Measurements from ENCODE around the gene ITGB3. TPM values are rescaled to one million over a fixed set of nuclear protein-coding genes. Genes with fewer than 3 reads are reported as not detected.
"Not testable (repeated sequence)": the region's sequence is repeated elsewhere in the genome, so short reads cannot be mapped to it uniquely, and the experiment has no call there.

Gene ITGB3
- total RNA-seq, 1 experiment from 2014 or later: not detected

DNA sequence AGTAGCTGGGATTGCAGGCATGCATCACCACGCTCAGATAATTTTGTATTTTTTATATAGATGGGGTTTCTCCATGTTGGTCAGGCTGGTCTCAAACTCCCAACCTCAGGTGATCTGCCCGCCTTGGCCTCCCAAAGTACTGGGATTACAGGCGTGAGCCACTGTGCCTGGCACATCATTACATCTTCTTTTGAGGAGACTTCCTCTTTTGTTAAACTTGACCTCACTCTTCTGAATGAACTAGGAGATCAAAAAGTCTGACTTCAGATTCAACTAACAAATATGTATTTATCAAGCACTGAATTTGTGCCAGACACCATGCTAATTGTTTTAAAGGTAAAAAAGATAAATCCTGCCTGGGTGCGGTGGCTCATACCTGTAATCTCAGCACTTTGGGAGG lies 36.8 kb upstream of the ITGB3 start:
- H3K27me3 ChIP-seq (ENCODE audit: insufficient read depth, low read length); ATAC-seq; H3K79me2 ChIP-seq (ENCODE audit: insufficient read depth, low read length); CTCF ChIA-PET; POLR2A ChIA-PET; H3K4me2 ChIP-seq (ENCODE audit: low read length); RAD21 ChIA-PET (ENCODE audit: low non-redundant PET in 1 of 2, low total read pairs in 2 of 2, uncharacterized antibody in 2 of 2, unreplicated experiment in 2 of 2); BruUV-seq (replicated peaks); DNase-seq (ENCODE audit: low read depth, low spot score); H3K4me1 ChIP-seq (ENCODE audit: control insufficient read depth in 1 of 2, insufficient read depth in 2 of 2, low read length in 2 of 2); intact Hi-C loops (cut with micrococcal nuclease); H3K9me3 ChIP-seq (ENCODE audit: control insufficient read depth in 1 of 2, insufficient read depth in 1 of 2, low read depth in 1 of 2, low read length in 2 of 2); H3K4me3 ChIP-seq (replicated peaks in 1 of 2; ENCODE audit: low read depth in 1 of 2, low read length in 2 of 2); H3K9ac ChIP-seq (ENCODE audit: low read length); H4K20me1 ChIP-seq (ENCODE audit: insufficient read depth); H3K36me3 ChIP-seq (ENCODE audit: control insufficient read depth in 1 of 2, insufficient read depth in 2 of 2, low read length in 2 of 2); H2AFZ ChIP-seq (ENCODE audit: low read depth, low read length, poor library complexity, severe bottlenecking); H3K9me2 ChIP-seq (ENCODE audit: insufficient read depth); H3K27ac ChIP-seq (ENCODE audit: low read depth, low read length): not testable (repeated sequence)

DNA sequence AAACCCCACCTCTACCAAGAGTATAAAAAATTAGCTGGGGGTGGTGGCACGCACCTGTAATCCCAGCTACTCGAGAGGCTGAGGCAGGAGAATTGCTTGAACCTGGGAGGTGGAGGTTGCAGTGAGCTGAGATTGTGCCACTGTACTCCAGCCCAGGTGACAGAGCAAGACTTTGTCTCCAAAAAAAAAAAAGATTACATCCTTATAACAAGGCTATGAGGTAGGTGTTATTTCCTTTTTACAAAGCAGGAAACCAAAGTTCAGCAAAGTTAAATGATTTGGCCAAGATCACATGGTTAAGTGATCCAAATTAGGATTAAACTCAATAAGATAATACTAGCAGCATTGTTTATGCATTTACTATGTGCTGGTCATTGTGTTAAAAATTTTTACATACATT lies 36.3 kb upstream of the ITGB3 start:
- RAD21 ChIA-PET (ENCODE audit: low non-redundant PET in 1 of 2, low total read pairs in 2 of 2, uncharacterized antibody in 2 of 2, unreplicated experiment in 2 of 2); POLR2A ChIA-PET; CTCF ChIA-PET; DNase-seq (ENCODE audit: low read depth, low spot score); H3K79me2 ChIP-seq (ENCODE audit: insufficient read depth, low read length); BruUV-seq (replicated peaks); H3K27ac ChIP-seq (ENCODE audit: low read depth, low read length); ATAC-seq; H3K4me1 ChIP-seq (ENCODE audit: control insufficient read depth in 1 of 2, insufficient read depth in 2 of 2, low read length in 2 of 2); H4K20me1 ChIP-seq (ENCODE audit: insufficient read depth); H2AFZ ChIP-seq (ENCODE audit: low read depth, low read length, poor library complexity, severe bottlenecking); H3K9me3 ChIP-seq (ENCODE audit: control insufficient read depth in 1 of 2, insufficient read depth in 1 of 2, low read depth in 1 of 2, low read length in 2 of 2); H3K36me3 ChIP-seq (ENCODE audit: control insufficient read depth in 1 of 2, insufficient read depth in 2 of 2, low read length in 2 of 2); H3K27me3 ChIP-seq (ENCODE audit: insufficient read depth, low read length); H3K9me2 ChIP-seq (ENCODE audit: insufficient read depth); H3K9ac ChIP-seq (ENCODE audit: low read length); H3K4me3 ChIP-seq (replicated peaks in 1 of 2; ENCODE audit: low read depth in 1 of 2, low read length in 2 of 2); H3K4me2 ChIP-seq (ENCODE audit: low read length); intact Hi-C loops (cut with micrococcal nuclease): not testable (repeated sequence)

DNA sequence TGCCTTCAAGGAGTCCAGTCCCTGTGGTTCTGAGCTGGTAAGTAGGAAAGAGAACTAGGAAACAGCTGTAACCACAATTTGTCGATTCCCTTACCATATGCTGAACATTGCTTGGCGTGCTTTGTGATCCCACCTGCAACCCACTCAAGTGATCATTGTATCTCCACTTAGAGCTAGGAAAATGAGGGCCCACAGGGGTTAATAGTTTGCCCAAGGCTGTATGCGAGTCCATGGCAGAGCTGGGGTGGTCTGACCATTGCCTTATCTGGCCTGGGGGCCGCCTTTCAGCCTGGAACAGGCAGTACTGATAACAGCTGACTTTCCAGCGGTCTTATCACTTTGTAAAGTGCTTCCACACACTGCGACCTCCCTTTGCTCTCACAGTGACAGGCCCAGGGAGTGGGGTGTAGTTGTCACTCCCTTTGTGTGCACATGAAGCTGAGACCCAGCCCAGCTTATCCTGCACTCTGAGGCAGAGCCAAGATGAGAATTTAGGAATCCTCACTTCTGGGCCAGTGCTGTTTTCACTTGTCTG lies 34.7 kb upstream of the ITGB3 start:
- no peaks in the 10 kb centered on the region for H3K27me3 ChIP-seq (ENCODE audit: insufficient read depth, low read length)
- no peak overlapping the region for H3K4me3 ChIP-seq (replicated peaks in 1 of 2; ENCODE audit: low read depth in 1 of 2, low read length in 2 of 2)
- H3K9me3 ChIP-seq (ENCODE audit: control insufficient read depth in 1 of 2, insufficient read depth in 1 of 2, low read depth in 1 of 2, low read length in 2 of 2): no peaks in the 10 kb centered on the region; a peak in 1 of 4 replicates
- no peak overlapping the region for H3K9ac ChIP-seq (ENCODE audit: low read length)
- no peak overlapping the region for H3K4me2 ChIP-seq (ENCODE audit: low read length)
- no peaks in the 10 kb centered on the region for H3K9me2 ChIP-seq (ENCODE audit: insufficient read depth)
- ATAC-seq: no peak
- ChIA-PET CTCF (no interaction called here), POLR2A (no interaction called here), RAD21 (ENCODE audit: low non-redundant PET in 1 of 2, low total read pairs in 2 of 2, uncharacterized antibody in 2 of 2, unreplicated experiment in 2 of 2) (no interaction called here)
- no peak for DNase-seq (ENCODE audit: low read depth, low spot score)
- no peaks in the 10 kb centered on the region for H4K20me1 ChIP-seq (ENCODE audit: insufficient read depth)
- no peak overlapping the region for H2AFZ ChIP-seq (ENCODE audit: low read depth, low read length, poor library complexity, severe bottlenecking)
- H3K79me2 ChIP-seq (ENCODE audit: insufficient read depth, low read length): no peaks in the 10 kb centered on the region
- H3K27ac ChIP-seq (ENCODE audit: low read depth, low read length): no peak overlapping the region
- no TSS peak for BruUV-seq (replicated peaks)
- no peaks in the 10 kb centered on the region for H3K36me3 ChIP-seq (ENCODE audit: control insufficient read depth in 1 of 2, insufficient read depth in 2 of 2, low read length in 2 of 2)
- H3K4me1 ChIP-seq (ENCODE audit: control insufficient read depth in 1 of 2, insufficient read depth in 2 of 2, low read length in 2 of 2): no peaks in the 10 kb centered on the region
- intact Hi-C loops (cut with micrococcal nuclease): no loop called here
- TF ChIP-seq FOSL1 (IDR thresholded peaks at IDR 0.05; ENCODE audit: low read depth): no peak
- TF ChIP-seq, protein P1, sequence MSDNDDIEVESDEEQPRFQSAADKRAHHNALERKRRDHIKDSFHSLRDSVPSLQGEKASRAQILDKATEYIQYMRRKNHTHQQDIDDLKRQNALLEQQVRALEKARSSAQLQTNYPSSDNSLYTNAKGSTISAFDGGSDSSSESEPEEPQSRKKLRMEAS (IDR thresholded peaks at IDR 0.05): no peak
- TF ChIP-seq RAD21 (IDR thresholded peaks at IDR 0.05; ENCODE audit: low read depth): no peak
- TF ChIP-seq TCF7L2 (IDR thresholded peaks at IDR 0.05; ENCODE audit: borderline replicate concordance, extremely low read depth, insufficient read depth, insufficient read length): no peak
- TF ChIP-seq YY1 (IDR thresholded peaks at IDR 0.05; ENCODE audit: extremely low read depth, insufficient replicate concordance, low read depth, low read length): no peak
- TF ChIP-seq, protein P2, sequence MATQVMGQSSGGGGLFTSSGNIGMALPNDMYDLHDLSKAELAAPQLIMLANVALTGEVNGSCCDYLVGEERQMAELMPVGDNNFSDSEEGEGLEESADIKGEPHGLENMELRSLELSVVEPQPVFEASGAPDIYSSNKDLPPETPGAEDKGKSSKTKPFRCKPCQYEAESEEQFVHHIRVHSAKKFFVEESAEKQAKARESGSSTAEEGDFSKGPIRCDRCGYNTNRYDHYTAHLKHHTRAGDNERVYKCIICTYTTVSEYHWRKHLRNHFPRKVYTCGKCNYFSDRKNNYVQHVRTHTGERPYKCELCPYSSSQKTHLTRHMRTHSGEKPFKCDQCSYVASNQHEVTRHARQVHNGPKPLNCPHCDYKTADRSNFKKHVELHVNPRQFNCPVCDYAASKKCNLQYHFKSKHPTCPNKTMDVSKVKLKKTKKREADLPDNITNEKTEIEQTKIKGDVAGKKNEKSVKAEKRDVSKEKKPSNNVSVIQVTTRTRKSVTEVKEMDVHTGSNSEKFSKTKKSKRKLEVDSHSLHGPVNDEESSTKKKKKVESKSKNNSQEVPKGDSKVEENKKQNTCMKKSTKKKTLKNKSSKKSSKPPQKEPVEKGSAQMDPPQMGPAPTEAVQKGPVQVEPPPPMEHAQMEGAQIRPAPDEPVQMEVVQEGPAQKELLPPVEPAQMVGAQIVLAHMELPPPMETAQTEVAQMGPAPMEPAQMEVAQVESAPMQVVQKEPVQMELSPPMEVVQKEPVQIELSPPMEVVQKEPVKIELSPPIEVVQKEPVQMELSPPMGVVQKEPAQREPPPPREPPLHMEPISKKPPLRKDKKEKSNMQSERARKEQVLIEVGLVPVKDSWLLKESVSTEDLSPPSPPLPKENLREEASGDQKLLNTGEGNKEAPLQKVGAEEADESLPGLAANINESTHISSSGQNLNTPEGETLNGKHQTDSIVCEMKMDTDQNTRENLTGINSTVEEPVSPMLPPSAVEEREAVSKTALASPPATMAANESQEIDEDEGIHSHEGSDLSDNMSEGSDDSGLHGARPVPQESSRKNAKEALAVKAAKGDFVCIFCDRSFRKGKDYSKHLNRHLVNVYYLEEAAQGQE (IDR thresholded peaks at IDR 0.05; ENCODE audit: low read depth): no peak
- no peak for TF ChIP-seq EGR1 (IDR thresholded peaks at IDR 0.05; ENCODE audit: low read depth)
- TF ChIP-seq EZH2 (IDR thresholded peaks at IDR 0.05): no peak
- TF ChIP-seq, protein P3, sequence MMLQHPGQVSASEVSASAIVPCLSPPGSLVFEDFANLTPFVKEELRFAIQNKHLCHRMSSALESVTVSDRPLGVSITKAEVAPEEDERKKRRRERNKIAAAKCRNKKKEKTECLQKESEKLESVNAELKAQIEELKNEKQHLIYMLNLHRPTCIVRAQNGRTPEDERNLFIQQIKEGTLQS (IDR thresholded peaks at IDR 0.05): no peak
- TF ChIP-seq SIN3A (IDR thresholded peaks at IDR 0.05; ENCODE audit: low read depth): no peak
- TF ChIP-seq POLR2AphosphoS5 (IDR thresholded peaks at IDR 0.05; ENCODE audit: low read depth, low read length): no peak

Data from HCT116 (cell line).